Gastrocnemius medialis (tissue), 4 donors: Measurements from ENCODE around the gene ZFYVE28.

Experiments
- POLR2A ChIP-seq, 2 donors: fragments of 450-650 bp; IDR thresholded peaks; one replicate each; pipeline ENCODE4 v1.6.1; 2017; ENCODE audit warnings: antibody characterized with exemption in 2 of 2, mild to moderate bottlenecking in 2 of 2, moderate library complexity in 2 of 2
- TF ChIP-seq, protein P1 (sequence below), 5 experiments: fragments of 450-650 bp in 3 of 5; fragments of 200-600 bp in 2 of 5; sonication (generic) in 2 of 5; IDR thresholded peaks in 4 of 5; conservative IDR thresholded peaks in 1 of 5; 1 replicate in 4 of 5; 2 replicates in 1 of 5; pipeline ENCODE4 v1.5.1; 2016 to 2019; ENCODE audit warnings: antibody characterized with exemption in 5 of 5, mild to moderate bottlenecking in 3 of 5, moderate library complexity in 3 of 5

DNA sequence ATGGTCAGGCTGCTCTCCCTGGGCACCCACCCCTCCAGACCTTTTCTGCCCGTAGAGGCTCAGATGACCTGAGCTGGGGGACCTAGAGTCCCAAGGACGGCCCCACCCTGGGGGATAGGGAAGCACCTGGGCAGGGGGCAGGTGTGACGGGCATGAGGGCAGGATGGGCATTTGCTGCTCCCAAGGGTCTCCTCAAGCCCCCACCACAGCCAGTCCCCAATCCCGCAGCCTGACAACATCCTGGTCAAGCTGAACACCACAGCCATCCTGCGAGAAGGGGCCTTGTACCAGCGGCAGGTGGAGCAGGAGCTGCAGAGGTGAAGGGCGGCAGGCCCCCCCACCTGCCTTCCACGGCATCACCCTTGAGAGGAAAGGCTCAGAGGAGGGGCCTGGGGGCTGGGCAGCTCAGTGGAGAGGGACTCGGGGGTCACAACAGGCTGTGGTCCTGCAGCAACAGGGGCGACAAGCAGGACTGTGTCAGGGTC lies 32.6 kb upstream of the ZFYVE28 start:
- TF ChIP-seq, protein P1, sequence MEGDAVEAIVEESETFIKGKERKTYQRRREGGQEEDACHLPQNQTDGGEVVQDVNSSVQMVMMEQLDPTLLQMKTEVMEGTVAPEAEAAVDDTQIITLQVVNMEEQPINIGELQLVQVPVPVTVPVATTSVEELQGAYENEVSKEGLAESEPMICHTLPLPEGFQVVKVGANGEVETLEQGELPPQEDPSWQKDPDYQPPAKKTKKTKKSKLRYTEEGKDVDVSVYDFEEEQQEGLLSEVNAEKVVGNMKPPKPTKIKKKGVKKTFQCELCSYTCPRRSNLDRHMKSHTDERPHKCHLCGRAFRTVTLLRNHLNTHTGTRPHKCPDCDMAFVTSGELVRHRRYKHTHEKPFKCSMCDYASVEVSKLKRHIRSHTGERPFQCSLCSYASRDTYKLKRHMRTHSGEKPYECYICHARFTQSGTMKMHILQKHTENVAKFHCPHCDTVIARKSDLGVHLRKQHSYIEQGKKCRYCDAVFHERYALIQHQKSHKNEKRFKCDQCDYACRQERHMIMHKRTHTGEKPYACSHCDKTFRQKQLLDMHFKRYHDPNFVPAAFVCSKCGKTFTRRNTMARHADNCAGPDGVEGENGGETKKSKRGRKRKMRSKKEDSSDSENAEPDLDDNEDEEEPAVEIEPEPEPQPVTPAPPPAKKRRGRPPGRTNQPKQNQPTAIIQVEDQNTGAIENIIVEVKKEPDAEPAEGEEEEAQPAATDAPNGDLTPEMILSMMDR (IDR thresholded peaks at IDR 0.05 in 4 of 5, conservative IDR thresholded peaks at IDR 0.05 in 1 of 5): no peak
- no peak for TF ChIP-seq POLR2A (IDR thresholded peaks at IDR 0.05)
